HCT116 (cell line): ENCODE measurements around the gene PPARGC1A. TPM values are rescaled to one million over a fixed set of nuclear protein-coding genes. Genes with fewer than 3 reads are reported as not detected.

Experiments
- ATAC-seq: fragments of 200-7000 bp; cut with Tn5 transposase; 2 replicates; pipeline ENCODE4 v1.9.1; 2020; ENCODE audit warnings: mild to moderate bottlenecking, moderate library complexity
- BruUV-seq: library from RNA; stranded (reverse); fragments of 400-500 nt; replicated peaks from 2 replicates; lab custom pipeline; 2021; lab: Mats Ljungman, UMichigan
- CTCF ChIA-PET: fragments of 300-600 bp; sonication (Branson Sonifier 250); formaldehyde crosslinking; loops from one replicate; lab custom pipeline; 2021; ENCODE audit warnings: antibody characterized with exemption; lab: Charles Lee
- POLR2A ChIA-PET: fragments of 300-600, 350-600 bp; sonication (Branson Sonifier 250); formaldehyde crosslinking; loops from one replicate; lab custom pipeline; 2021; ENCODE audit warnings: antibody characterized with exemption; lab: Charles Lee
- RAD21 ChIA-PET, 2 experiments: fragments of 300-600 bp; sonication (Branson Sonifier 250); formaldehyde crosslinking; loops; one replicate each; lab custom pipeline; 2023; ENCODE audit warnings: low total read pairs in 2 of 2; ENCODE audit not compliant: uncharacterized antibody in 2 of 2, unreplicated experiment in 2 of 2, low non-redundant PET in 1 of 2; lab: Charles Lee
- DNase-seq: peaks from one replicate; pipeline ENCODE4 v3.0.0-alpha.2; 2010; ENCODE audit warnings: low read depth, low spot score
- H2AFZ ChIP-seq: fragments of 200-600 bp; shearing (Covaris generic), sonication (generic); 2 replicates; pipeline ENCODE4 v1.6.1; 2017; ENCODE audit warnings: low read depth, mixed run types, mixed read lengths, antibody characterized with exemption, low read length; ENCODE audit not compliant: poor library complexity, severe bottlenecking
- H3K27ac ChIP-seq: 2 replicates; pipeline ENCODE4 v1.5.1; 2012; ENCODE audit warnings: low read depth, low read length
- H3K27me3 ChIP-seq: fragments of 200-600 bp; sonication (generic); 2 replicates; pipeline ENCODE4 v1.6.1; 2016; ENCODE audit warnings: mixed run types, low read length, mixed read lengths; ENCODE audit not compliant: insufficient read depth
- H3K36me3 ChIP-seq, 2 experiments: fragments of 200-500 bp in 1 of 2; fragments of 200-600 bp in 1 of 2; sonication (Bioruptor generic) in 1 of 2; sonication (generic) in 1 of 2; 2 replicates each; pipeline versions ENCODE4 v1.5.1 to v1.6.1; 2014 to 2016; ENCODE audit warnings: low read length in 2 of 2, inconsistent platforms in 1 of 2, mixed read lengths in 1 of 2, mixed run types in 1 of 2; ENCODE audit not compliant: insufficient read depth in 2 of 2, control insufficient read depth in 1 of 2
- H3K4me1 ChIP-seq, 2 experiments: fragments of 200-600 bp in 1 of 2; sonication (generic) in 1 of 2; 2 replicates each; pipeline versions ENCODE4 v1.5.1 to v1.6.1; 2012 to 2017; ENCODE audit warnings: low read length in 2 of 2, inconsistent platforms in 1 of 2, mild to moderate bottlenecking in 1 of 2, mixed read lengths in 1 of 2, mixed run types in 1 of 2, moderate library complexity in 1 of 2; ENCODE audit not compliant: insufficient read depth in 2 of 2, control insufficient read depth in 1 of 2
- H3K4me2 ChIP-seq: fragments of 200-600 bp; sonication (generic); 2 replicates; pipeline ENCODE4 v1.6.1; 2017; ENCODE audit warnings: mixed run types, low read length, mixed read lengths
- H3K4me3 ChIP-seq, 2 experiments: fragments of 200-600 bp in 1 of 2; sonication (generic) in 1 of 2; replicated peaks in 1 of 2; 2 replicates each; pipeline ENCODE4 v1.5.1; 2011 to 2016; ENCODE audit warnings: low read length in 2 of 2, control low read depth in 1 of 2, low read depth in 1 of 2, mild to moderate bottlenecking in 1 of 2, mixed read lengths in 1 of 2, mixed run types in 1 of 2
- H3K79me2 ChIP-seq: fragments of 200-600 bp; sonication (generic); 2 replicates; pipeline ENCODE4 v1.6.1; 2017; ENCODE audit warnings: mild to moderate bottlenecking, mixed run types, low read length, moderate library complexity, mixed read lengths; ENCODE audit not compliant: insufficient read depth
- H3K9ac ChIP-seq: fragments of 200-600 bp; sonication (generic); 2 replicates; pipeline ENCODE4 v1.6.1; 2016; ENCODE audit warnings: low read length, mixed read lengths
- H3K9me2 ChIP-seq: fragments of 200-600 bp; sonication (generic), shearing (Covaris generic); 2 replicates; pipeline ENCODE4 v1.6.1; 2017; ENCODE audit warnings: mixed run types, mild to moderate bottlenecking, moderate library complexity; ENCODE audit not compliant: insufficient read depth
- H3K9me3 ChIP-seq, 2 experiments: fragments of 200-500 bp in 1 of 2; fragments of 200-600 bp in 1 of 2; sonication (Bioruptor generic) in 1 of 2; sonication (generic) in 1 of 2; 2 replicates each; pipeline ENCODE4 v1.6.1; 2014 to 2017; ENCODE audit warnings: low read length in 2 of 2, mixed read lengths in 2 of 2, inconsistent platforms in 1 of 2, low read depth in 1 of 2, mild to moderate bottlenecking in 1 of 2, mixed run types in 1 of 2, moderate library complexity in 1 of 2; ENCODE audit not compliant: control insufficient read depth in 1 of 2, insufficient read depth in 1 of 2
- H4K20me1 ChIP-seq: fragments of 200-600 bp; sonication (generic), shearing (Covaris generic); 2 replicates; pipeline ENCODE4 v1.6.1; 2017; ENCODE audit warnings: mixed run types, mild to moderate bottlenecking, moderate library complexity; ENCODE audit not compliant: insufficient read depth
- CTCF ChIP-seq, 3 experiments: fragments of 200-600 bp in 1 of 3; sonication (generic) in 1 of 3; IDR thresholded peaks in 2 of 3; conservative IDR thresholded peaks in 1 of 3; 2 replicates each; pipeline ENCODE4 v1.5.1; 2012 to 2017; ENCODE audit warnings: low read depth in 2 of 3, low read length in 2 of 3, antibody characterized with exemption in 1 of 3, borderline replicate concordance in 1 of 3, control low read depth in 1 of 3, mild to moderate bottlenecking in 1 of 3, mixed read lengths in 1 of 3, mixed run types in 1 of 3, moderate library complexity in 1 of 3; ENCODE audit not compliant: insufficient read depth in 1 of 3
- EGR1 ChIP-seq: IDR thresholded peaks from 2 replicates; pipeline ENCODE4 v1.6.1; 2012; ENCODE audit warnings: low read depth
- EZH2 ChIP-seq: fragments of 200-600 bp; sonication (generic); IDR thresholded peaks from 2 replicates; pipeline ENCODE4 v1.6.1; 2017; ENCODE audit warnings: antibody characterized with exemption, mixed run types
- FOSL1 ChIP-seq: IDR thresholded peaks from 2 replicates; pipeline ENCODE4 v1.6.1; 2012; ENCODE audit warnings: low read depth
- MAX ChIP-seq: IDR thresholded peaks from 2 replicates; pipeline ENCODE4 v1.6.1; 2012
- POLR2AphosphoS5 ChIP-seq: IDR thresholded peaks from 2 replicates; pipeline ENCODE4 v1.6.1; 2011; ENCODE audit warnings: mild to moderate bottlenecking, low read depth, low read length, moderate library complexity
- REST ChIP-seq: IDR thresholded peaks from 2 replicates; pipeline ENCODE4 v1.6.1; 2012; ENCODE audit warnings: low read depth
- SP1 ChIP-seq: IDR thresholded peaks from 2 replicates; pipeline ENCODE4 v1.6.1; 2012; ENCODE audit warnings: low read depth
- TCF7L2 ChIP-seq: IDR thresholded peaks from 2 replicates; pipeline ENCODE4 v1.7.0; 2011; ENCODE audit warnings: borderline replicate concordance, inconsistent platforms; ENCODE audit not compliant: insufficient read depth, insufficient read length; ENCODE audit errors: extremely low read depth
- YY1 ChIP-seq: IDR thresholded peaks from 2 replicates; pipeline ENCODE4 v1.6.1; 2011; ENCODE audit warnings: low read length, low read depth, moderate library complexity, mild to moderate bottlenecking; ENCODE audit not compliant: insufficient replicate concordance; ENCODE audit errors: extremely low read depth
- ZBTB33 ChIP-seq: IDR thresholded peaks from 2 replicates; pipeline ENCODE4 v1.6.1; 2011; ENCODE audit warnings: mild to moderate bottlenecking, low read length, moderate library complexity; ENCODE audit not compliant: insufficient replicate concordance; ENCODE audit errors: extremely low read depth
- ZNF274 ChIP-seq: fragments of 200-500 bp; sonication (Bioruptor generic); IDR thresholded peaks from 2 replicates; pipeline ENCODE4 v1.6.1; 2014; ENCODE audit warnings: mild to moderate bottlenecking, low read depth, low read length, inconsistent platforms
- intact Hi-C: fragments of 100-400 bp; cut with micrococcal nuclease; formaldehyde crosslinking; loops from 2 replicates; pipeline ENCODE4 v1.10.0; 2022
- total RNA-seq: library from RNA; stranded (reverse); gene quantifications from one replicate; pipeline ENCODE4 v1.2.1, GENCODE V29; 2021; ENCODE audit not compliant: unreplicated experiment

The PPARGC1A gene
- total RNA-seq, 1 experiment from 2014 or later, result not detected

- no peaks in the 10 kb centered on the region for H3K9me2 ChIP-seq
Measured at GRCh38 chr4:23805450-23805851, 84.4 kb downstream of the PPARGC1A start.

More at GRCh38 chr4:23805450-23805851, 84.4 kb downstream of the PPARGC1A start:
- H2AFZ ChIP-seq, result no peak overlapping the region
- H4K20me1 ChIP-seq, result no peaks in the 10 kb centered on the region
- H3K9ac ChIP-seq, result no peak overlapping the region
- DNase-seq, result no peak
- H3K4me3 ChIP-seq, result no peak overlapping the region
- ChIA-PET CTCF (no interaction called here), RAD21 (no interaction called here), POLR2A (no interaction called here)
- no peak overlapping the region for H3K27ac ChIP-seq
- no TSS peak for BruUV-seq
- TF ChIP-seq EZH2, result no peak
- no peak for TF ChIP-seq REST
- TF ChIP-seq MAX, result no peak
- no peak for TF ChIP-seq POLR2AphosphoS5
- TF ChIP-seq FOSL1, result no peak
- no peak for TF ChIP-seq CTCF (IDR thresholded peaks at IDR 0.05 in 2 of 3, conservative IDR thresholded peaks at IDR 0.05 in 1 of 3; ENCODE audit: borderline replicate concordance in 1 of 3, insufficient read depth in 1 of 3, low read depth in 2 of 3, low read length in 2 of 3)
- TF ChIP-seq SP1, result no peak
- no peak for TF ChIP-seq YY1
- TF ChIP-seq TCF7L2, result no peak
- TF ChIP-seq ZBTB33, result no peak
- TF ChIP-seq ZNF274, result no peak
- no peak for TF ChIP-seq EGR1
- ATAC-seq, result no peak
- no peaks in the 10 kb centered on the region for H3K27me3 ChIP-seq
- peaks cover 8 to 20% of the 10 kb centered on the region in 2 experiments; a peak in 2 of 4 replicates for H3K9me3 ChIP-seq
- H3K36me3 ChIP-seq, result no peaks in the 10 kb centered on the region
- no peak overlapping the region for H3K4me2 ChIP-seq
- H3K4me1 ChIP-seq, result no peaks in the 10 kb centered on the region
- intact Hi-C loops, result no loop called here
- H3K79me2 ChIP-seq, result no peaks in the 10 kb centered on the region
